NOMO-1 treated with DMSO at 0.1 percent for 48 hours (cell line): ENCODE measurements around the gene TYR.
"Not testable (repeated sequence)": the region's sequence is repeated elsewhere in the genome, so short reads cannot be mapped to it uniquely, and the experiment has no call there.

Experiments used
- DNase-seq: peaks from one replicate; lab custom pipeline; 2025; ENCODE audit not compliant: unreplicated experiment; lab: John Stamatoyannopoulos, UW

Gene TYR

DNA sequence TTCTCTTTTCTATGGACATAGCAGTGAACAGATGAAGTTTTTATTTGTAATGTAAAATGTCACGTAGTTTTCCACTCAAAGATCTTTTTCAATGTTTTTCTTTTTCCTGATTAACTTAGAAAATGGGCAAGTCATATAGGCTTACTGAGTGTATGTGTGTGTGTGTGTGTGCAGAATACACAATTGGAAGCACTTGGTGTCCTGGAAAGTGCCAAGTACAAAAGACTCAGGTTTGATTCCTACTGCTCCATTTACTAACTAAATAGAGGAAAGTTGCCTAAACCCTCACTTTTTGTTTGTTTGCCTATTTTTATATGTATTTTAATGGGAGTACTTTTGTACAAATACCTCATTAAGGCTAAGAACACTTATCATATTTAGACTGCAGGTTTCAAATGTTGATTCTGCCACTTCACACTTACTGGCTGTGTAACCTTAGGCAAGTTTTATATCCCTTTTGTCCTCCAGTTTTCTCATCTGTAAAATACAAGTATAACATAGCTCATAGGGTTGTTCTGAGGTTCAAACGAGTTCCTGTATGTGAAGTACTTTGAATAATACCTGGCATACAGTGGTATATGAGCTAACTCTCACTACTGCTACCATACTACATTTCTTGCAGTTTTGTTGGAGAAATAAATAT, 90.1 kb downstream of the TYR start:
- no peak for DNase-seq

DNA sequence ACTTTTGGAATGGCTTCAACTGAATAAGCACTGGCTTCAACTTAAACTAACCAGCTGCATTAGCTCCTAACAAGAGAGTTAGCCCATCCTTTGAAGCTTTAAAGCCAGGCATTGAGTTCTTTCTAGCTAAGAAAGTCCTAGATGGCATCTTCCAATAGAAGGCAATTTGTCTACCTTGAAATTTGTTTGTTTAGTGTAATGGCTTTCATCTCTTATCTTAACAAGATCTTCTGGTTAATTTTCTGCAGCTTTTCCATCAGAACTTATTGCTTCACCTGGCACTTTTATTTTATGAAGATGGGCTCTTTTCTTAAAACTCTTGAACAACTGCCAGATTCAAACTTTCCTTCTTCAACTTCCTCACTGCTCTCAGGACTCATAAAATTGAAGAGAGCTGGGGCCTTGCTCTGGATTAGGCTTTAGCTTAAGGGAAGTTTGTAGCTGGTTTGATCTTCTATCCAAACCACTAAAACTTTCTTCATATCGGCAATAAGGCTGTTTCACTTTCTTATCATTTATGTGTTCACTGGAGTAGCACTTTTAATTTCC, 94.9 kb downstream of the TYR start:
- DNase-seq, result not testable (repeated sequence)

DNA sequence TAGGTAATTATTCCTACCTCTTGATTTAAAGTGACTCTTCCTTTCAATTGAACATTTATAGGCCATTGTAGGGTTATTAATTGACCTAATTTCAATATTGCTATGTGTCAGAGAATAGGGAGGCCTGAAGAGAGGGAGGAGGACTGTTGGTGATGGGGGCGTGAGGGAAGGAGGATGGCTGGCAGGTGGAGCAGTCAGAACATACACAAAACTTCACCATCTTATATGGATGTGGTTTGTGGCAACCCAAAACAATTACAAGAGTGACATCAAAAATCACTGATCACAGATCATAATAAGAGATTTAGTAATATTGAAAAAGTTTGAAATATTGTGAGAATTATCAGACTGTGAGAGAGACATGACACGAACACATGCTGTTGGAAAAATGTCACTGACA, 95.5 kb downstream of the TYR start:
- not testable (repeated sequence) for DNase-seq

DNA sequence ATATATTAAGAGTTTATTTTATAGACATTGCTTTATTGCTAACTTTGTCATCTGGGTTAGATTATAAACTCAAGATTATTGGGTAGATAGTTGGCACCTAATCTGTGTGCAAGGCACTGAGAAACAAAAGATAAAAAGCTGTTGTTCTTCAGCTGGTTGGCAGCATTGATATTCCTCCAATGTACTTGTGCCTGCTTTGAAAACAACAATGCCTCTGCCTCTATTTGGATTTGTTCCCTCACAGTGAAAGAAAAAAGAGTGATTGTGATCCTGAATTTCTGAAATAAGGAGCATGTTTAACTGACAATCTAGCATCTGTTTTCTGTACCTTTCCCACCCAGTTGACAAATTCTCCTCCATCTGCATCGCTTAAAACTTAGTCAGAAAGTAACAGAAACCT, 98.3 kb downstream of the TYR start:
- DNase-seq, result no peak

DNA sequence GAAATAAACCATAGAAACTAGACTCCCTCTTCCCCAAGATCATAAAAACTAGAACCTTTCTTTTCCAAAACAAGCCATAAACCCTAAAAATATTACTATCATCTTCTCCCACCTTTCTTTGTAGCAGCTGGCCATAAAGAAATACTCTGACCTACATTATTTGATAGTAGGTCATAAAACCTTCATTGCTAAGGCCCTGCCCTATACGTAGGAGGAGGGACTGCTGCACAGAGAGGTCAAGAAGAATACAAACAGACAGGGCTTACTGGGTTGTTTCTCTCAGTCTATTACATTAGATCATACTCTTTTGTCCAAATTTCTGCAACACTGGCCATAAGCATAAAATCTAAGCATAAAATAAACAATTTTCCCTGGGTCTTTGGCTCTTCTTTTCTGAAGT, 101.5 kb downstream of the TYR start:
- DNase-seq, result no peak

DNA sequence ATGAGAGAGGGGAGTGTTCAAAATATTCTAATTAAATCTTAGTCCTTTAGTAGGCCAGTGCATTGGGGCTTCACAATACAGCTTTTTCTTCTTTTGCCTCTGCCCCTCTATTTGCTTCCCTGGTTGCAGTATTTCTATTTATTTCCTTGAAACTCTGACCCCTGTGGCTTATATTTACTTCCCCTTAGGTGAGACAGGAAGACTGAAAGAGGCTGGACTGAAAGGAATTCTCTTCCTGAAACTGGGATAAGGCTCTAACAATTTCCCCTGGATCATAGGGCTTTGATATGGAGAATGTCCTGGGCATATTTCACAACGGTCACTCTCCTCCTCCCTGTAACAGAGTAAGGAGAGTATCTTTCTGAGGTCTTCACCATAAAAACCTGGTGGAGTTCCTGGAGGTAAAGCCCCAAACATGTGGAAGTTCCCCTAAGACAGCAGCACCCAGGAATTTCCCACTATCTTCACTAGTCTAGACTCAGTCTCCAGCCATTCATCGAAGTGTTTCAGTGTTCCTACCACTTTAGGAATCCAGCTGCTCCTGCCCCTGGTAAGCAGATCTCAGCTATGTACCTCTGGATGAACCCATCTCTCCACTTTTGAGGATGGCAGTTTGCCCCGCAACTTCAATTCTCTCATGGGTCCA, 103.5 kb downstream of the TYR start:
- not testable (repeated sequence) for DNase-seq

DNA sequence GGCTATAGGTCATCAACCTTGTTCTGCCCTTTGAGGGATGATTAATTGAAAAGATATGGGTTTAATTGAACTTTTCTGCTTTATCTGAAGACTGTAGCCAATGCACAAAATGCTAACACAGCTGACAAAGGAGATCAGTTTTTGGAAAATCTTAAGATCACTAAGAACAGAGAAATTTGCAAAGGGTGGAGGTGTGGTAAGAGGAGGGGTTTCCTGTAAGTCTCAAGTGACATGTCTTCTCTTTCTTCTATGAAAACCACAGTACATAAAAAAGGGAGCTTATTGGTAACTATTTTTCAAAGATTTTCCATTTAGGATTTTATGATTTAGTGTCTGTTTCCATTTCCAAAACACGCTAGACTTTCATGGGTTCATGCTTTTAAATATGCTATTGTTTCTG, 108.9 kb downstream of the TYR start:
- DNase-seq, result not testable (repeated sequence)

DNA sequence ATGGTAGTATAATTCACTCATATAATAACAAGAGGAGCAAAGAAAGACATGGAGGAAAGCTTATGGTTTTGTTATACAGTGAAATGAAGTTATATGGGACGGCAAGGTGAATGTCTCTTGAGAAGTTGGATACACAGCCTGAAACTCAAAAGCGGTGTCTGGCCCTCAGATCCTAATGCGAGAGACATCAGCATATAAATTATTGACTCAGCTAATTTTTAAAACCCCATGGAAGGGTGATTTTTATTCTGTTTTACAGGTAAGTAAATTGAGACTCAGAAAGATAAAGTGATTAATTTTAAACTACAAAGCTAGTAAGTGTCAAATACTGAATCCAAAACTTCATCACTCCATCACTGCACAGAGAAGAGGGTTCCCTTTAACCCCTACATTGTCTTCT, 110.3 kb downstream of the TYR start:
- DNase-seq, result not testable (repeated sequence)

DNA sequence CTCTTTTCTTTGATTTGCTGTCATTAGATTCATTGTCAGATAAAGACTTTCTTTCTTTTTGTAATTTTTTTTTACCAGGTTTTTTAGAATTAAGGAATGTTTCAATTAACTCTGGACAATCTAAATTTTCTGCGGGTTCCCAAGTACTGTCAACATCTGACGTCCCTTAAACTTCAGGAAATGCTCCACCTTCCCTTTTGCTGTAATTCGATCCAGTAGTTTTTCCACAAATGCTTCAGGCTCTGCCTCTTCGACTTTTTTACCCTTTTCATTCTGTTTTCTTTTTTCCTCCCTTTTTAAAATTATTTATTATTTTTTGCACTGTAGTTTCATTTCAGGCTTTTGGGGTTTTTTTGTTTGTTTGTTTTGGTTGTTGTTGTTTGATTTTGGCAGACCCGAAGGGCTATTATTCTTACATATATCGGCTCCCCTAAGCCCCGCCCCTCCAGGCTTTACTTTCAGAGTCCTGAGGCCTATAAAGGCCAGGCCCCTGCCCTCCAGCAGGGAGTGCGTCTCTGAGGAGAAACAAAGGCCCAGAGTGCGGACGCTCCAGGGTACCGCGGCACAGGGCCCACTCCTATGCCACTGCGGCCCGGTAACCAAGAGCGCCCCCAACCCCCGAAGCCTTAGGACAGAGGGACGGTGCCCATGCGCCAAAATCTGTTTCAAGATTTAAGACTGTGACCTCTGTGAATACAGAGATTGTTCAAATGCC, 116.4 kb downstream of the TYR start:
- DNase-seq, result no peak

DNA sequence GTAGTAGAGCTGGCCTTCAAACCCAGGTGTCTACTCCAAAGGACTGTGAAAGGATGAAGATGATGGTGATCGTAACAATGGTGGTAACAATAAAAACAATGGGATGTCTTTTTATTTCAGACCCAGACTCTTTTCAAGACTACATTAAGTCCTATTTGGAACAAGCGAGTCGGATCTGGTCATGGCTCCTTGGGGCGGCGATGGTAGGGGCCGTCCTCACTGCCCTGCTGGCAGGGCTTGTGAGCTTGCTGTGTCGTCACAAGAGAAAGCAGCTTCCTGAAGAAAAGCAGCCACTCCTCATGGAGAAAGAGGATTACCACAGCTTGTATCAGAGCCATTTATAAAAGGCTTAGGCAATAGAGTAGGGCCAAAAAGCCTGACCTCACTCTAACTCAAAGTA, 117.3 kb downstream of the TYR start:
- DNase-seq, result not testable (repeated sequence)

DNA sequence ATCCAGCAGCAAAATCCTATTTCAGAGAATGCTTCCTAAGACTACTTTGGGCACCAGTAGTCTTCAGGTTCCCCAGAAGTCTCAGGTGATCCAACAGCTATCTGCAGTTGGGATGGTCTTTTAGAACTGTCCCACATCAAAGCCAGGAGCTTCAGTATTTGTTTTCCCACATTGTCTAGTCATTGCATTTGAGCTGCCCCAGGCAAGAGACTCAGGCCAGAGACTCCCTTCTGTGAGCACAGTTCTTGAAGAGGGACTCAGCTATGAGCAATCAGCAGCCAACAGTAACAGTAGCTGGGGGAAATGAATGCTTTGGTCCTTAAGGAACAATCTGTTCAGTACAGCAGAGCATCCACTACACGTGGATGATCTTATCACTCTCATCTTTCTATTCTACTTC, 125.4 kb downstream of the TYR start:
- not testable (repeated sequence) for DNase-seq

DNA sequence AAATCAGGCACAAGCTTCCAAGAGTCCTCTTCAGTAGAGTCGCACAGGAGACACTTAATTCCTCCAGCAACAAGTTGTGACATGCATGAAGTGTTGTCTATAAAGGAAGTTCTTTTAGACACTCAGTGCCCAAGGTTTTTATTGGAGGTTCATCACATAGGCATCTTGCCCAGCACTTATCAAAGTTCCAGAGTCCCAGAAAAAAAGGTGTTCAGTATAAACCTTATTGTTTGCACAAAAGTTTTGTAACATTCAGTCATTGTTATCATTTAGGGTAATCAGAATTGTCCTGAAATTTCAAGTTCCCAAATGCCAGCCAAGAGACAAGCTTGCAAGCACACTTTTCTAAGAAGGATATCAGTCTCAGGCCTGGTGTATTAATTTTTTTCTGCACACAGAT, 130.6 kb downstream of the TYR start:
- DNase-seq, result not testable (repeated sequence)

DNA sequence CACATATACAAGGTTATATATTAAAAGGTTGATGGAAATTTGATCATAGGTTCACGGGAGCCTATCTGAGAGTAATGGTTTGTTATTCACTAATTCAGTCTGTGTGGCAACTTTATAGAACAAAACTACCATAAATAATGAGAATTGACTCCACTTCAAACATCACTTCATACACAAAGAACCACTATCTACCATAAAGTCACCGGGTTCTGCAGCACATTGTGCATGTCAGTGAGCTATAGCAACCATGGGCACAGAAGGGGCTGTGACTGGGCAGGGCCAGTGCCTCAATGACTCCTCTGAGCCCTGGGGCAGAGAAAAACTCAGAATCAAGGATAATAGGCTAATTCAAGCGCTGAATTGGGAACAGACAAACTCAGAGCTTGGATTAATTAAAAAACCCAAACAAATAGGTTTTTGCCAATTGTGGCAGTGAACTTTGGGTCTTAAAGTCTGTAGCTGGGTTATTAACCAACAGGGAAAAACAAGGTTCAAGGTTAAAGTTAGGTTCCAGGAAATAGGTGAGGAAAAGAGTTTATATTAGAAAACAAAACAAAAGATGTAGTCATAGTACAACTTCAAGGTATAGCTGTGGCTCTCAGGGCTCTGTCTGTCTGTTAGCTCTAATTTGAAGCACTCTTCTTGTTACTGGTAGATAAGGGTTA, 131.8 kb downstream of the TYR start:
- not testable (repeated sequence) for DNase-seq

DNA sequence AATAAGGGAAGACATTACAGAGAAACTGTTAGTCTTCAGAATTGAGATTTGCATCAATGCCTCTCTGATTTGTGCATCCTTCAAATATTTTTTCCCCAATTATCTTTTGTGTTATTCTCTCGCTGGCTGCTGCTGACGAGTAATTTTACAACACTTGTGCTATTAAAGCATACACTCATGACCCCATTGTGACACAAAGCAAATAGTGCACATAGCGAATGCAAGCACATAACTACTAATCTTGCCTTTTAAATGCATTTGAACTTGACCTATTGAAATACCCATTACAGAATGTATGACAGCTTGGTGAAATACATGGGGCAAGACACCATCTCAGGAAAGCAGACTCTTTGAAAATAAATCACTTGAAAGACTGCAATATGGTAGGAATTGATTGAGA, 132.9 kb downstream of the TYR start:
- DNase-seq, result not testable (repeated sequence)

DNA sequence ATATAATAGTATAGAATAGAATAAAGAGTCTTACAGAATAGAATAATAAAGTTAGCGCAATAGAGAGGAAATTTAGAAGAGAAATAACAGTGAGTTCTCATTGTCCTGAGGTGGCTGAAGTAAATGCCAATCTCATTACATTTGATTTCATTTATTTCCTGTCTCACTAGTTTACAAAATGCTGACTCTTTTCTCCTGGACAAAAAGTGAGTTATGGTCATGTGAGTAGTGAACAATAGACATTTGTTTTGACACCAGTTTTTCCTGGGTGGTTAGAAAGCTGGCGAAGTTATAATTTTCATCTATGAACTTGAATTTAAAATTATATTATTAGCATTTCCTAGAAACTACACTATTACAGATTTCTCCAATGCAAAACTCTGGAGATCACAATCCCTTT, 143.7 kb downstream of the TYR start:
- DNase-seq, result no peak

DNA sequence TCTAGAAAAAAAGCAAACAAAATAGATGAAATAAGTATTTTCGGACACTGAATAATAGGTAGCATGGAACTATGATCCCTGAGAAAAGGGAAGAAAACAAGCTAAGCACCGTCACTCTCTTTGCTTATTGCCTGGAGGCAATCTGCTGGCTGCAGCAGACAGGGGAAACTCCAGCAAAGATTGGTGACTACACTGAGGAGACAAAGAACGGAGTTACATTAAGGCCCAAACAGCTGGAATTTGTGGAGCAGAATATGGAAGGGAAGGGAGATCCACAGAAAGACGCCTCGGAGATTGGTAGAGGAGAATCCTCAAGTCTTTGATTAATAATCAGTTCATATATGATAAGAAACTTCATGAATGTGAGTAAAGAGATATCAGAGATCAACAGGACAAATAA, 150.2 kb downstream of the TYR start:
- DNase-seq, result no peak

DNA sequence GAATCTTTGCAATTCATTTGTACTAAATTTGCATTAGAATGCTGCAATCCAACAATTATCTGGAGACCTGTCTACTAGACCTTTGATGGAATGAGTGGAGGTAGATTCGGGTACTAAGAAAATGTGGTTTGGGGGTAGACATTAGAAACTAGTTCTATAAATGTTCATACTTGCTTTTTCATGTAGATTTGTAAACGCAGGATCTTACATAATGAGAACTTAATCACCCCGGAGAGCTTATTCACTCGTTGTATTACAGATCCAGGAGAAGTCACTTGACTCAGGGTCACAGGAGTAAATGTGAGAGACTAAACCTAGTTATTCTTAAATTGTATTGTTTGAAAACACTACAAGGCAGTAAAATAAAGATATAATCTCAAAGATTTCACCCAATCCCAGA, 154.3 kb downstream of the TYR start:
- DNase-seq, result not testable (repeated sequence)

DNA sequence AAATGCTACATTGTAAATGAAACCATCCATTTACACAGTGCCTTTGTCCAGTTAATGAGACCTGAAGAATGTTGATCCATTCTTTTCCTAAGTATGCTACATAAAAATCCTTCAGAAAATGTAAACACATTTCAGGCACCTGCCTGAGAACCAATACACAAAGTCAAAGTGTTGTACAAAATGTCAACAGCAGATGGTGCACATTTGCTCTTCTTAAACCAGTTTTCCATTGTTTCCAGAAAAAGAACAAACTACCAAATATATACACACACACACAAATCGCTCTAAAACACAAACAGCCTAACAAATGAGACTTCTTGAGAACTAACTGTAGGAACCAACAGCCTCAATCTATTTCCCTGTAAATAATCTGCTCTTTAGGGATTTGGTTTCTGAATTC, 156.0 kb downstream of the TYR start:
- DNase-seq, result not testable (repeated sequence)

DNA sequence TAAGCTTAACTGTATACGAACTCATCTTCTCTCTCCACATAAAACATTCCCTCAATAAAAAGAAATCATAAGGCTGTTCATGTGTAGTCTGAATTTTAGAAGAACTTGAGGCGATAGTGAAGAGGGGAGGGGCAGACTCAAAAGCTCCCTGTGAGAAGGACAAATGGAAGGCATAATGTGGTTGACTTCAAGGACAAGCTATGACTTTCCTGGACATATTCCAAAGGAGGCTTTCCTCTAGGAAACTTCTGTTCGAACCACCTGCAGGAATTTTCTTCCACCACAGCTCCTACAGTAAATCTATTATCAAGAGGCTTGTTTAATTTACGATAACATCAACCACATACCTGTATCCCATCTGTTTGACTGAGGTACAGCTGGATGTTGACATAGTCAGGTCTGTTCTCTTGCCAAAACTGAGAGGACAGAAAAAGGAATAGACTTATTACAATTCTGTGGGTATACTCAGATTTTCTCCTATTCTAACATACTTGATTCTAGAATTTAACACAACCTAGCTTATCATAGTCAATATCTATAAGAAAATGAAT, 159.5 kb downstream of the TYR start:
- DNase-seq, result not testable (repeated sequence)

DNA sequence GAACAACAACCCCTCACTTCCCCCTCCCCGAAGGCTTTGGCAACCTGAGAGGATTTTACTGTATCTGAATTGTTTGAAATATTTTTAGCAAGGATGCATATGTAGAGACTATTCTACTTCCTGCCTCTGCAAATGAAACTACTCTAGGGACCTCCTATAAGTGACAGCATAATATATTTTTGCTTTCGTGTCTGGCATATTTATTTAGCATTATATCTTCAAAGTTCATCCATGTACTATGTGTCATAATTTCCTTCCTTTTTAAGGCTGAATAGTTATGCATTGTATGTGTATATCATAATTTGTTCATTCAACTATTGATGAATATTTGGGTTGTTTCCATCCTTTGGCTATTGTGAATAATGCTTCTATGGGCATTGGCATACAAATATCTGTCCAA, 160.4 kb downstream of the TYR start:
- DNase-seq, result not testable (repeated sequence)

DNA sequence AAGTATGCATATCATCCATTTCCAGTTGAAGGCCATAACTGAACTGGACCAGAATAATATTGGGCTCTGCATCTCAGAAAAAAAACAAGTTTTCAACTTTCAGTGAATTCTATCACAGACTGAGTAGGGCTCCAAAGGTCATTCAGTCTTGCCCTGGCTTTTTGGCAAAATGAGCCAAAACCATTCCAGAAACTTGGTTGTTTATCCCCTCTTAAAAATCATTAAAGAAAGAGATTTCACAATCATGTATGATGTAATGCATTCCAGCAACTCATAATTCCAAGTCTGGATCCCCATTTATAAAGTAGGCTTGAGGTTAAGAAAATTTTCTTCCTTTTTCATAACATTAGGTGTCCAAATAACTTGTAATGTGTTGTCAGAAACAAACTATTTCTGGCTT, 162.8 kb downstream of the TYR start:
- not testable (repeated sequence) for DNase-seq
